GM19239 (cell line): ENCODE results near the gene RTTN.

Source experiments
- DNase-seq: peaks from one replicate; pipeline ENCODE4 v3.0.0; 2011; ENCODE audit warnings: low spot score; ENCODE audit not compliant: insufficient read length
- FAIRE-seq: peaks from 2 replicates; lab custom pipeline; 2011; peaks lifted over from hg19 to GRCh38; lab: Jason Lieb, UNC

Gene RTTN

GRCh38 chr18:70219688-70220087 is 14.2 kb upstream of the RTTN start:
- no peak for FAIRE-seq
- no peak for DNase-seq

DNA sequence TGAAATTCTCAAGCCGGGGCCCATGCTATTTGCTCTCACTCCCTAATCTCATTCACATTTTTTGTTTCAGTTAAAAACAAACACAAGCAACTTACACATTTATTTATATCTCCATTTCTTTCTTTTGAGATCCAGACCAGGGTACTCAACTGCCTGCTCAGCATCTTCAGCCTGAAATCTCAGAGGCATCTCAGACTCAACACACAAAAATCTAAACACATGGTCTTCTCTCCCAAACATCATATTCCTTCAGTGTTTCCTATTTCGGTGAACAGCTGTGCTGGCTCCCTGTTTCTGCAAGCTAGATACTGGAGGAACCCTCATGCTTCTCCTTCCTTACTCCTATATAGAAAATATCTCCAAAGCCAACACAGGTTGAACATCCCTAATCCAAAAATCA is 11.3 kb upstream of the RTTN start:
- no peak for FAIRE-seq
- DNase-seq, result no peak

GRCh38 chr18:70207181-70207580 is 1.7 kb upstream of the RTTN start:
- DNase-seq, result no peak
- no peak for FAIRE-seq

- FAIRE-seq (no peak), DNase-seq (no peak)
Measured at GRCh38 chr18:70200286-70200685, 5.2 kb downstream of the RTTN start.

GRCh38 chr18:70197844-70198243 is 7.6 kb downstream of the RTTN start:
- FAIRE-seq (no peak), DNase-seq (no peak)

- FAIRE-seq (no peak), DNase-seq (no peak)
Measured at GRCh38 chr18:70197026-70197425, 8.5 kb downstream of the RTTN start.

DNA sequence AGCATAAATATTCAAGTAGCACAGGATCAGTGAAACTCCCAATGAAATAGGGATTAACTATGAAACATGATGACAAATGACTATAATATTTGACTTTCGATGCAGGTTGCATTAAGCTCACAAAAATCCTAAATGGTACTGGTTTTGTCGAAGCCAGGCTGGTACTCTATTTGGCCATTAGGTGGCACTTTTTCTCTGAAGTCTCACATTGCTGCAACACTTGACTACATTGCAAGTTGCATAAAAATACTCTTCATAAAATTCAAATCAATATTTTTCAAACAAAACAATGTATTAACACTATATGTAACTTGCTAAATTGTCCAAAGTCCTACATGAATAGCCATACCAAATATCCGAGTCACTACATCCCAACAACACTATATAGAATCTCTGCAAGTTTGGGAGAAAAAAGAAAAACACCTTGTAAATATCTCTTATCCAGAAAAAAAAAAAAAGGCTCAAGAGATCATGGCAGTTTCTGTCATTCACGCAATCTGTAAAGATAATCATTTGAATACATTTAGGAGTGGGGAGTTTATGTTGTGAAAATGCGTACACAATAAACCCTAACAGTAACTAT is 9.5 kb downstream of the RTTN start:
- no peak for DNase-seq
- peak; percentile 88 for FAIRE-seq

DNA sequence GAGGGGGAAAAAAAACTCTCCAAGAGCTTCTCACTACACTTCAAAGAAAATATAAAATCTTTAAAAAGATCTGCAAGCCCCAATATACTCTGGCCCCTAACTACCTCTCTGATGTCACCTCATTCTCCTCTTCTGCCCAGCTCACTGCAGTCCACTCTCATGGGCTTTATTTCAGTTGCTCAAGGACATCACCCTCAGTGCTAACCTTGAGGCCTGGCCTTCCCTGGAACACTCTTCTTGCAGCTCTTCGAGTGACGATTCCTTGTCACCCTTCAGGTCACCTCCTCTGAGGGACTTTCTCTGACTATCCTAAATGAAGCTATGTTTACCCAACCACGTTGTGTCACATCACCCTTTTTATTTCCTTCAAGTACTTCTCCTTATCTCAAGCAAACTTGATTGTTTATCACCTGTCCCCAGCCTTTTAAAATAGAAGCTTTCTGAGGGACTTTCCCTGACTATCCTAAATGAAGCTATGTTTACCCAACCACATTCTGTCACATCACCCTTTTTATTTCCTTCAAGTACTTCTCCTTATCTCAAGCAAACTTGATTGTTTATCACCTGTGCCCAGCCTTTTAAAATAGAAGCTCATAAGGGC is 10.4 kb downstream of the RTTN start:
- FAIRE-seq, result no peak
- no peak for DNase-seq

DNA sequence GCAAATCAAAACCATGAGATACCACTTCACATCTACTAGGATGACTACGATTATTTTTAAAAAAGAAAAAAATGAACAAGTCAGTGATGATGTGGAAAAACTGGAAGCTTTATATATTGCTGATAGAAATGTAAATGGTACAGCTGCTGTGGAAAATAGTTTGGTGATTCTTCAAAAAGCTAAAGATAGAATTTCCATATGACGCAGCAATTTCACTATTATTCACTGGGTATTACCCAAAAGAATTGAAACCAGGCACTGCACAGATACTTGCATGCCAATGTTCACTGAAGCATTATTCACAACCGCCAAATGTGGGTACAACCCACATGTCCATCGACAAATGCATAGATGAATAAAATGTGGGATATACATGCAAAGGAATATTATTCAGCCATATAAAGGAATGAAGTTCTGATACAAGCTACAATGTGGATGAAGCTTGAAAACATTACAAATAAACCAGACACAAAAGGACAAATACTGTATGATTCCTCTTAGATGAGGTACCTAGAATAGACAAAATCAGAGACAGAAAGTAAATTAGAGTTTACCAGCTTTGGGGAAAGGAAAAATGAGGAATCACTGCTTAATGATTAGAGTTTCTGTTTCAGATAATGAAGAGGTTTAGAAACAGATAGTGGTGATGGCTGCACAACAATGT is 11.1 kb downstream of the RTTN start:
- no peak for DNase-seq
- peak; percentile 94 for FAIRE-seq

DNA sequence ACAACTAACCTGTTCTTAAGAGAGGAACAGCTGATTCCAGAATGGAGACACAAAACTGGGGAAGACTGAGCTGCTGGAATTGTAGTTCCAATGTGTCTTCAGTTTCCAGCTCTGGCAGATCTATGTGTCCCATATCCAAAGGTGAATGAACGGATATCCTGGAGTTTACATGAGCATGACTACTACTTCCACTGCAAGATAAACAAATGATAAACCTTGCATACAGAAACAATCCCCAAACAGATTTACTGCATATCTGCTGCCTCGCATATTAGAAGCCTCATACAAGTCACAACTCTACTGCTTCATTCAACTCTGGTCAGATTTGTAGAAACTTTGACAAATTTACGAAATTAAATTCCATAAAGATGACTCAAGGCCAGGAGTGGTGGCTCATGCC is 15.0 kb downstream of the RTTN start:
- no peak for FAIRE-seq
- DNase-seq, result no peak

GRCh38 chr18:70188113-70188512 is 17.4 kb downstream of the RTTN start:
- no peak for FAIRE-seq
- DNase-seq, result no peak

- FAIRE-seq, result no peak
- no peak for DNase-seq
Measured at GRCh38 chr18:70183441-70183840, 22.0 kb downstream of the RTTN start.

DNA sequence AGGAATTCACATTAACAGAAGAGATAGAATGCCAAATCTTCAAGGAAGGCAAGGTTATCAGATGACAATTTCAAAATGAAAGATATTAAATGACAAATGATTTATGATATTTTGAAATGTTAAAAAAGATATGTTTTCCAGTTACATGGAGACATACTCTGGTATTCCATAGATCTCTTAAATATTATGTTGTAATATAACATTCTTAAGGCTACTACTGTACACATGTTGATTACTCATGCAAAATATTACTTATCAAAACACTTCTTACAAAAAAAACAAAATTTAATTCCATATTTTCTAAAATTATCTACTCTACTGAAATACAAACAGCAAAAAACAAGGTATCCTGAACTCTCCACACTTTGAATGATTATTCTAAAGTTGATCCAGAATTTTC is 22.9 kb downstream of the RTTN start:
- DNase-seq, result no peak

GRCh38 chr18:70181725-70182124 is 23.8 kb downstream of the RTTN start:
- no peak for DNase-seq
- FAIRE-seq, result peak; percentile 53

More for the DNA sequence above, 22.9 kb downstream of the RTTN start:
- no peak for FAIRE-seq

DNA sequence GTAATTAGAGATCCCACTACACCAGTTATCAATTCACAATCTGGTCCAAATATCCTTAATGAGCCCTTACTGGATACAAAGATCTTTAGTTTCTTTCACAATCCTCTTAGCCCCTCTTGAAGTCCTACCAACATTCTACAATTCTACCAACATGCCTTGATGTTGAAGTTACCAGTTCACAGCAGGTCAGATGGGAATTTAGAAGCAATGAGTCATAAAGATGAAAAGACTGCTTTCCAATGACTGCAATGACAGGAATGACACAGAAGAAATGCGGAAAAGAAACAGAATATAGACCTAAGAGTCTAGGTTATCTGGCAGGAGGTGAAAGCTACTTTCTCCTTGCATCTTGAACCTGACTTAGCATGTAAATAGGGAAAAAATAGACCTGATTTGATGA is 24.5 kb downstream of the RTTN start:
- DNase-seq, result no peak
- FAIRE-seq, result no peak

DNA sequence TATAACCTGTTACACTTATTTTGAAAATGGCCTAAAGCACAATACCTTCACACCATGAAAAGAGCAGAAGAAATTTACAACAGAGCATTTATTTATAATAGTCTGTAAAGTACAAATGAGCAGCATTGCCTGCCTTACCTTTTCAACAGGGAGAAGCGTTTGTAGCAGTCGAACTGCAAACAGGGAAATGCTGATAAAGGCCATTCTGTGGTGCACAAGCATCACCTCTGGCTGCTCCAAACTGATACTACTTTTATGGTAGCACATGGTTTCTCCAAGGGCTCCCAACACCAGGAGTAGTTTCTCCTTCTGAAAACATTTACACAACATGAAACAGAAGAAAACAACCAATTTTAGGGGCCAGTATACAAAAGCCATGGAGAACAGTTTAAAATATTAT is 28.9 kb downstream of the RTTN start:
- FAIRE-seq (no peak), DNase-seq (no peak)

DNA sequence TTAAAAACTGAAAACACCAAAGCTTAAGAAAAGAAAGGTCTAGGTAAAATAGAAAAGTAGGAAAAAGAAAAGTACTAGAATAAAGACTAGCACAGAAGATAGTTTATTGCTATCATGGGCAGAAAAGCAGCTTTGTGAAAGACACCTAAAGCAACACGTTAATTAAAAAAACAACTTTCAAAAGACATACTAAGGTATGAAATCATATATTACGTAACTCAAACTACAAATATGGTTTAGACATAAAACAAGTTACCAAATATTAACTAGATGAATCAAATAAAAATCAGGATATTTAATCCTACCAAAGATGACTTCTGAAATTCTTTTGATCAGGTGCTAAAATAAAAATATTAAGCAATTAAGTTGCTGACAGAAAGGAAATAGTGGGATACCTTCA is 30.3 kb downstream of the RTTN start:
- FAIRE-seq, result peak; percentile 76
- no peak for DNase-seq

DNA sequence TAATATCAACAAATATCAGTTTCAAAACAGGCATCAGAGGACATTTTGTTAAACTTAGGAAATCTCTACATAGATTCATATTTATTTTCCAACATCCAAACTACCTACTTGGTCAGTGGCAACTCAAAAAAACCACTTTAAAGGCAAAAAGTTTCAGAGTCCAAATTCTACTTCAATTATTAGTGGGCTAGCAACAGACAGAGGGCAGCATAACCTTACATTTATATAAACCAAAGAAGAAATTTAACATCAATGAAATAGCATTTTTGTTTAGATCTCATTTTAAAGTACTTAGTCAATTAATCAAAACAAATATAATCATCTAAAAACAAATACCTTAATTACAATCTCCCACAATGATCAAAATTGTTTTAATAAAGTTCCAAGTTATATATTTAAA is 33.3 kb downstream of the RTTN start:
- DNase-seq, result no peak
- FAIRE-seq, result no peak

GRCh38 chr18:70169747-70170146 is 35.7 kb downstream of the RTTN start:
- FAIRE-seq, result no peak
- DNase-seq, result no peak

DNA sequence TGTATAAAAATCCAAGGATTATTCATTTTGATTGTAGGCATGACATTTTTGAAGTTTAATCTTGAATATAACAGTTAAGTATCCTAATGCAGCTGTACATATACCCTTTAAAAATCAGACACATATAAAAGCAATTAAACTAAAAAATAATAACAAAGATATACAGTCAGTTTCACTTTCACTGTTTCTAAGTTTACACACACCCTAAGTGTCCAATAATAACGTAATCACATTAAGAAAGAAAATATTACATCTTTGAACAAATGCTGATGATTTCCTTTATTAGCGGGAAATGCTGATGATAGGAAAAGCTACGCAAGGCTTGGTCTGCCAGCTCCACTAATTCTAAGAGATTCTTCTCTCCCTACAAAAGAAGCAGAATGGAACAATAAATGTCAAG is 38.8 kb downstream of the RTTN start:
- no peak for FAIRE-seq
- DNase-seq, result no peak

DNA sequence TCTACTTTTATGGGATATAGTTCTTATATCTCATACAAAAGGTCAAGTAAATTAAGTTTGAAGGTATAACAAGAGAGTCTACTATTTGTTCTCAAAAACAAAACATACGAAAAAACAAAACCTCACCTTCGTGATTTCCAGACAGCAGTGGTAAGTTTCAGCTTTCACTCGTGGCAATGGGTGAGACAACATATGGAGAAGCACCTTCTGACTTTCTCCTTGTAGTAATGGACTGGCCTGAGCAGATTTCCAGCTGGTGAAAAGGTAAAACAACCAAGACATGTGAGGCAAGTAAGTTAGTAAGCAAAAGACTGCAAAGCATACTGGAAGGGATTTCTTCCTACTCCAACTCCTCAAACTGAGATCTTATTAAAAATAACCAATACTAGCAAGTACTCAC is 39.6 kb downstream of the RTTN start:
- FAIRE-seq (peak; percentile 83), DNase-seq (no peak)
